ENCODE measurements around the gene AP2A2.
"Not testable (repeated sequence)": the region's sequence is repeated elsewhere in the genome, so short reads cannot be mapped to it uniquely, and the experiment has no call there.

Gene AP2A2

DNA sequence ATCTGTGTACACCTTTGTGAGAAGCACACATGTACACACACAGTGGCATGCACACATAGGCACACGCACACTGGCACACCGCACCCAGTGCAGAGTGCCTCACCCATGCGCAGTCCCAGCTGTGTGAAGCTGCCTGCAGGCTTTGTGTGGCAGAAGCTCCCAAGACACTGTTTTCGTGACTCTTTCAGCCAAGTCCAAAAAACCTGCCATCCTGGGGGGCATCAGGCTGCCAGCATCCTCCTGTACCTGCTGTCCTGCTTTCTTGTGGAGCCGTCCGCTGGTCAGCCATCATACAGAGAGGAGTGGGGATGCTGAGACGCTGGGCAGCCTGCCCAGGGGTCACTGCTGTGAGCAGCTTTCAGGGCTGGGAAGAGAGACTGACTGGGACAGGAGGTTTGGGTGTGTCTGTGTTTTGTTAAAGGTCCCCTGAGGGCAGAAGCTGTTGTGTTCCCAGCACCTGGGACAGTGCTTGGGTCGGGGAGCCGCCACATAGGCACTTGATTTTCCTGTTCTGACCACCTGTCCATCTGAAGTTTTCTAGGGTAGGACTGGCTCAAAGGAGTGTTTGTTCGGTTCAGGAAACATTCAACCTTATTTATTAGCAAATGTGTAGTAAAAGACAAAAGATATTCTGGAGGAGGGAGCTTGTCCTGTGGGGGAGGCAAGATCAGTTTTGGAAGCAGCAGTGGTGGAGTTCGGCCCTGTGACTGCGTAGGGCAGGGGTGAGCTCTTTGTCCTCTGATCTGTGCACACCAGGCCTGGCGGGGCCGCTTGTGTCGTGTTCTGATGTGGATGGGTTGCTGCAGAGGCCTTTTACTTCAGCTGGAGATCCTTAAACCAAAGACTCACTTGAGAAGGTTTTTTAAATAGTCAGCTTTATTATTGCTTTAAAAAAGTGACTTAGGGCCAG is 29.7 kb downstream of the AP2A2 start:
- DNase-seq = no peak

- no peak for DNase-seq
These were observed 31.7 kb downstream of the AP2A2 start for GRCh38 chr11:957212-957920.

- DNase-seq = no peak
These were observed 32.4 kb downstream of the AP2A2 start for GRCh38 chr11:958101-958500.

DNA sequence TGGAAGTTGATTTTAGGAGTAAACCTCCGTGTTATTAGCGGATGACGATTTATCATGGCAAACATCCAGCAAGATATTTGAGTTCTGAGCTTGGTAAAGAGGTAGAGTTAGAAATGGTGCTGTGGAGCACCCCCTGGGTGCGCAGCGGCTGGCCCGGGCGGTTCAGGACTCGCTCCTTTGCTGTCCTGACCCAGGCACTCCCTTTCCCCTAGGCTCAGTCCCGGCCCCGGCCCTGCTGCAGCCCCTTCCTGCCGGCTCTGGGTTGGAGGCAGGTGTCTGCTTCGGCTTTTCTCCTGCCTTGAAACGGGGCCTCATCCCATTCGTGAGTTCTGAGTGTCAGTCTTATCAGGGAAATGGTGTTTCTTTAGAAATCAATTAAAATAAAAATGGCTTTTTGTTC is 33.4 kb downstream of the AP2A2 start:
- no peak for DNase-seq

DNA sequence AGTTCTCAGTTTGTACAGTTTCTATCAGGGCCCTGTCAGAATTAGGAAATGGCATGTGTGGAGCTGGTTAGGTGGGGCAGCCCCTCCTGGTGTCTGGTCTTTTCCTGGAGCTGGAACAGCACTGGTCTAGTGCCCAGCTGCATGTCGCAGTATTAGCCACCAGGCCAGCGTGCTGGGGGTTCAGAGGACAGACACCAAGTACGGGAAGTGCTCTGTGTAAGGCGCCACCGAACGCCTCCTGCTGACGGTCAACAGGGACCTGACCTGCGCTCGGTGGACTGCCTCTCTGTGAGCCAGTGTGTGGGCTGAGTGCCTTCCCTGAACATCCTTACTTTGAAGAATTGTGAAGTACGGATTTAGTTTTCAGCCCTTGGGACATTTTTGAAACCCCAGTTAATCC is 33.9 kb downstream of the AP2A2 start:
- DNase-seq = no peak

- not testable (repeated sequence) for DNase-seq
These were observed 35.7 kb downstream of the AP2A2 start for GRCh38 chr11:961310-961920.

DNA sequence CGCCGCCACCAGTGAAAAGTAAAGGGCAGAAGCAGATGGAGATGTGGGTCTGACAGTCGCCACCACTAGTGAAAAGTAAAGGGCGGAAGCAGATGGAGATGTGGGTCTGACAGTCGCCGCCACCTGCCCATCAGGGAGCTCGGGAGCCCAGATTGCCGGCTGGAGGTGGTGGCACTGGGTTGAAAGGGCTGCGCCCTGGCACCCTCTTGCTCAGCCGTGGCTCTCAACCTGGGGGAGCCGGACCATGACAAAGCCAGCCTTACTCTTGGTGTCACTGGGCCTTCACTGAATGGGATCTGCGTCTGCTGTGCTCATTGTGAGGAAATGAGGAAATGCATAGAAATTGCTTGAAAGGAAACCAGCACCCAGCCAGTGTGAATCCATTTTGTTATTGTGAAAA is 36.3 kb downstream of the AP2A2 start:
- DNase-seq = no peak

- DNase-seq = no peak
These were observed 37.0 kb downstream of the AP2A2 start for GRCh38 chr11:962688-963087.

GRCh38 chr11:963852-964251 is 38.2 kb downstream of the AP2A2 start:
- DNase-seq = no peak

DNA sequence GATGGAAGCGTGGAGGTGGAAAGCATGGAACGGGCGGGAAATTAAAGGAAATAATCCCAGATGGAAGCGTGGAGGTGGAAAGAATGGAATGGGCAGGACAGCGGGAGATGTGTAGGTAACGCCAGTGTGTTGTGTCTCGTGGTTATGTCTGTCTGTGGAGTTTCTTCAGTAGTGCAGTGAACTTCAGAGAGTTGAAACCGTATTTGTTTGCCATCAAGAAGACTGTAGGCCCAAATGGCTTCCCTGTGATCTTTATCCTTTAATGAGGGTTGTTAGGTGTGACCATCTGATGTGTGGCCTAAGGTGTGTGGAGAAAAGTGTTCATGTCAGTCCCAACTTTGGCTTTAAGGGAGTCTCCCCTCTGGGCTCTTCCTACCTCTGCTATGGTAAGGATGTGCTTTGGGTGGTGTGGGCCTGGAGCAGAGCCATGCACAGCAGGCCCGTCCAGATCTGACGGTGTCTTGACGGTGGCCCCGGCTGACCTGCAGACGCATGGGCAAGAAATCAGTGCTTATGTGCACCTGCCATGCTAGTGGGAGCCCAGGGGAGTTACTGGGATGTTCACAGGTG is 39.6 kb downstream of the AP2A2 start:
- no peak for DNase-seq

DNA sequence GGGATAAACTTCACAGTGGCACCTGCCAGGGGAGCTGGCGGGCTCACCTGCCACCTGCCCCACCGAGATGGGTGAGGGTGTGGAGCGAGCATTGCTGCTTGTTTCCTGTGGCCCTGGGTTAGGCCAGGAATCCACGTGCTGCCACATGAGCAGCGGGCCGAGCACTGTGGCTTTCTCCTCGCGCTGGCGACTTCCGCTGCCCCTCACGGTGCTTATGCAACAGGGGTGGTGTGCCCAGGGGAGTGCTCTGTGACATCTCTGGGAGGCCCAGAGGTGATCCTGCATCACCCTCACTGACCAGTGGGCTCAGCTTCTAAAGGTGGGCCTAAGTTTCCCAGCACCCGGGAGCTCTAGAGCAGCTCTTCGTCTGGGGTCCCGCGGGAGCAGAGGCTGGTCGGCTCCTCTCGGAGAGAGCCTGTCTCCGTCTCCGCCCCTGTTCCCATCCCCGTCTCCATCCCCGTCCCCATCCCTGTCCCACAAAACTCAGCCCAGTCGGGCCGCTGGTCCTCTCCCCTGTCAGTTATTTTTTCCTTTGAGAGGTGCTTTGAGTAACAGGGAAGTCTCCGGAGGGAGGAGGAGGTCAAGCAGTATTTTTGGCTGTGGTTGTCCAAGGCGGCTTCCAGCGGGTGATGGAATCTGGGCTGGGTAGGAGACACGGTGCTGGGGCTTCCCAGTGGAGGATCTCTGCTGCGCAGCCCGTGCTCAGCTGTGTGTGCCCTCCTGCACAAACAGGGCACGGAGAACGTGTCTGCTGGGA is 42.5 kb downstream of the AP2A2 start:
- DNase-seq = no peak

- no peak for DNase-seq
These were observed 43.2 kb downstream of the AP2A2 start for GRCh38 chr11:968822-969221.

GRCh38 chr11:969651-970205 is 44.1 kb downstream of the AP2A2 start:
- no peak for DNase-seq

DNA sequence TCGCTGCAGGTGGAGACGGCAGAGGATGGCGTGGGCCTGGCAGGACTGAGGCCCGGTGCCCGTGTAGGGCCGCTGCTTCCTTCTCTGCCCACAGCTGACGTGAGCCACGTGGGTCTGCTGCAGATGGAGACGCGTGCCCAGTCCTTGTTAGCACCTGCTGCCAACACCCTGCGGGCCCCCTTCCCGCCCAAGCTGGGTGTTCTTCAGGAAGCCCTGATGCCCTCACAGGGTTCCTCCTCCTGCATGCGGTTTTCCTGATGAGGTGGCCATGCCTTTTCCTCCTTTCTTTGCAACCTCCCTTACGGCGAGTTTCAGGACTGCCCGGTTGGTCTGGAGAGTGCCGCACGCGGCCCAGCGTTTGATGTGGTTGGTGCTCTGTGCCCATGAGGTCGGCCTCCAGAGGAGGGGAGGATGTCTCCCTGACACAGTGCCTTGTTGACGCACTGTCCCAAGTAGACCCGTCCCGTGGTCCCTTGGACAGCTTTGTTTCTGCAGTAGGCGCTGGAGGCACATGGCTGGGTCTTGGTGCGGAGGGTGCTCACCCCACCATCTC is 44.7 kb downstream of the AP2A2 start:
- no peak for DNase-seq

- no peak for DNase-seq
These were observed 45.5 kb downstream of the AP2A2 start for GRCh38 chr11:971092-971690.

- no peak for DNase-seq
These were observed 46.2 kb downstream of the AP2A2 start for GRCh38 chr11:971731-972365.

- no peak for DNase-seq
These were observed 47.0 kb downstream of the AP2A2 start for GRCh38 chr11:972523-973211.

DNA sequence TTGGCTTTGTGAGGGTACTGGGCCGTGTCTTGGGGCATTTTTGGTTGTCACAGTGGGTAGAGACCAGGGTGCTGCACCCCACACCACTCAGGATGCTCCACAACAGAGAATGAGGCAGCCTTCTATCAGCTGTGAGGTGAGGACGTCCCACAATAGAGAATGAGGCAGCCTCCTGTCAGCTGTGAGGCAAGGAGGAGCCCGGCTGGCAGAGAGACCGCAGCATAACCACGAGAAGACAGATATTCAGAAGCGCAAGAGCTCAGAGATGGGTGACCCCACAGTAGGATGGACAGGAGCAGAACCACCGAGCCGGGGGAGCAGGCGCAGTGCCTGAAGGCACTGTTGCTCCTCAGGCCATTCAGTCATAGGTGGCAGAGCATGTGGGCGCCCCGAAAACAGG is 47.6 kb downstream of the AP2A2 start:
- DNase-seq = no peak

DNA sequence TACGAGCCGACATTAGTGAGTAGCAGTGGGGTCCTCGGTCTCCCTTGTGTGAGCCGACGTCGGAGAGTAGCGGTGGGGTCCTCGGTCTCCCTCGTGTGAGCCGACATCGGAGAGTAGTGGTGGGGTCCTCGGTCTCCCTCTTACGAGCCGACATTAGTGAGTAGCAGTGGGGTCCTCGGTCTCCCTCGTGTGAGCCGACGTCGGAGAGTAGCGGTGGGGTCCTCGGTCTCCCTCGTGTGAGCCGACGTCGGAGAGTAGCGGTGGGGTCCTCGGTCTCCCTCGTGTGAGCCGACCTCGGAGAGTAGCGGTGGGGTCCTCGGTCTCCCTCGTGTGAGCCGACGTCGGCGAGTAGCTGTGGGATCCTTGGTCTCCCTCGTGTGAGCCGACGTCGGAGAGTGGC is 49.7 kb downstream of the AP2A2 start:
- DNase-seq = not testable (repeated sequence)

DNA sequence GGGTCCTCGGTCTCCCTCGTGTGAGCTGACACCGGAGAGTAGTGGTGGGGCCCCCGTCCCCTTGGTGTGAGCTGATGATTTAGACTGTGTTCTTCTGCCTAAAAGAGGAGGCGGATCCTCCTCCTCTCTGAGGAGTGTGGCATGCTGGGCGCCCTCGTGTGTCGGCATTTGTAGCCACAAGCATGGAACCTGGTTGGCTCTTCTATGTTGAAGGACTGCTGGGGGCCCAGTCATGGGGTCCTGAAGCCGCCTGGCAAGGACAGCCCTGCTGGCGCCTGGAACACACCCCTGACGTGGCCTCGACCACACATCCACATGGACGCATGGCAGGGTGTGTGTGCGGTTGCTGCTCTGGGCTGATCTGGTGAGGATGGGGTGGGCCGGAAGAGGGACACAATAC is 50.2 kb downstream of the AP2A2 start:
- DNase-seq = no peak
